Adipocyte (in vitro differentiated cells): Measurements from ENCODE around the gene UFC1.

Source experiments
- DNase-seq: peaks from one replicate; pipeline ENCODE4 v3.0.0-alpha.2; 2015; ENCODE audit warnings: low read depth
- H3K27me3 ChIP-seq: replicated peaks from 2 replicates; pipeline ENCODE4 v1.7.0; 2013; ENCODE audit warnings: mild to moderate bottlenecking, low read length, moderate library complexity; ENCODE audit not compliant: control insufficient read depth, insufficient read depth
- H3K36me3 ChIP-seq: 2 replicates; pipeline ENCODE4 v1.7.0; 2013; ENCODE audit warnings: low read length, mild to moderate bottlenecking, moderate library complexity; ENCODE audit not compliant: control insufficient read depth, insufficient read depth, severe bottlenecking
- H3K4me1 ChIP-seq: 2 replicates; pipeline ENCODE4 v1.7.0; 2013; ENCODE audit warnings: mild to moderate bottlenecking, low read length, moderate library complexity; ENCODE audit not compliant: control insufficient read depth, insufficient read depth
- H3K4me3 ChIP-seq: 2 replicates; pipeline ENCODE4 v1.7.0; 2013; ENCODE audit warnings: mild to moderate bottlenecking, low read length, moderate library complexity
- H3K9ac ChIP-seq: 2 replicates; pipeline ENCODE4 v1.7.0; 2013; ENCODE audit warnings: mild to moderate bottlenecking, low read length, moderate library complexity
- H3K9me3 ChIP-seq: 2 replicates; pipeline ENCODE4 v1.7.0; 2013; ENCODE audit warnings: mild to moderate bottlenecking, low read length, moderate library complexity; ENCODE audit not compliant: control insufficient read depth

Gene UFC1

DNA sequence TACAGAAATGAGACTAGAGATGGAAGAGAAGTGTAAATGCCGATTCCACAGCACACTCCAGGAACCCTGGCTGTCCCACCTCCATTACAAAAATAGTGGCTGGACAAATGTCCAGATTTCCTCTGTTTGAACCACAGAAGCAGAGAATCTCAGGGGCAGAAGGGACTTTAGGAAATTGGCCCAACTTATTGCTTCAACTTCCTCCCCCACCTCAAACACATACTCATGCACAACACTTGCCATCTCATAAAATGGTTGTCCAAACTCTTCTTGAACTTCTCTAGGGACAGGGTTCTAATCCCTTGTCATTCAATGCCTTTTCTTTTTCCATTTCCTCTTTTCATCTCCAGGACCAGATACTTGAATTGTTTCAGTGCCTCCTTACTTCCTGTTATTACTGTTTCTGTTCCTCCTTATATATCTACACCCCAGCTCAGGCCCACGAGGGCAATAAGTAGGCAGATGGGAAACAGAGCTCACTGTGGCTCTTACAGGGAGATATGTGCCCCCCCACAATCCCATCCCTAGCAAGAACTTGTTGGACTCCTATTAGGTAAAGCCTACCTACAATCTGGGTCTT is 32.0 kb downstream of the UFC1 start:
- Histone ChIP-seq H3K9ac (peak overlapping the region; percentile 69), H3K9me3 (no peaks in the 10 kb centered on the region), H3K4me1 (peaks cover 44% of the 10 kb centered on the region), H3K36me3 (no peaks in the 10 kb centered on the region), H3K4me3 (peak overlapping the region; percentile 54), H3K27me3 (no peaks in the 10 kb centered on the region)
- no peak for DNase-seq

DNA sequence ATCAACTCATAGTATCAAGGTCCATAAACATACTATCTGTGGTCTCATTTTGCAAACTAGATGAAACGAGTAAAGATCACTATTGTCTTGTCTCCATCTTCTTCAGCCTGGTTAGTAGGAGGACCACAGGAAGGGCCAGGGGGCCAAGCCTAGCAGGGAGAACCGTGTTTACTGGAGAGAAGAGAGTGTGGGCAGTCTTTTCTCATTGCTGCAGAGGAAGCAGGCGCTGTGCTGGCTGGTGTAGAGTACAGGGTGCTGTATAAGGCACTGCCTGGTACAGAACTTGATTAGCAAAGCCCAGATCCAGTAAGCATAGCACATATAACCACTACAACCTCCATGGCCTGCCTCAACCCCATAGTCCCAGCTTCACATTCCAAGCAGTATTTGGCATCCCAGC is 33.5 kb downstream of the UFC1 start:
- Histone ChIP-seq H3K27me3 (no peaks in the 10 kb centered on the region), H3K4me3 (no peak overlapping the region), H3K4me1 (peaks cover 48% of the 10 kb centered on the region), H3K9me3 (no peaks in the 10 kb centered on the region), H3K9ac (no peak overlapping the region), H3K36me3 (peaks cover 14% of the 10 kb centered on the region)
- no peak for DNase-seq

DNA sequence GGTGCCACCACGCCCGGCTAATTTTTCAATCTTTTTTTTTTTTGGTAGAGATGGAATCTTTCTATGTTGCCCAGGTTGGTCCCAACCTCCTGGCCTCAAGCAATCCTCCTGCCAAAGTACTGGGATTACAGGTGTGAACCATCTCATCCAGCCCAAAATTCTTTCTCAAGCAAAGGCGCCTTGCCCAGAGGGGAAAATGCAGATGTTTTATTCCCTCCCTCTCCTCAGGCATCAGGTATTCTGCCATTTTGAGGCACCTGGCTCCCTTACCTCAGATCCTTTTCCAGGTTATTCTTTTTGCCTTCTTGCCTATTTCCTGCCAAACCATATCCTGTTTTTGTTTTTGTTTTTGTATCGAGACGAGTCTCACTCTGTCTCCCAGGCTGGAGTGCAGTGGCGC is 34.6 kb downstream of the UFC1 start:
- no peaks in the 10 kb centered on the region for H3K27me3 ChIP-seq
- H3K36me3 ChIP-seq: peaks cover 21% of the 10 kb centered on the region
- H3K9ac ChIP-seq: peak overlapping the region; percentile 45
- peaks cover 52% of the 10 kb centered on the region for H3K4me1 ChIP-seq
- H3K4me3 ChIP-seq: no peak overlapping the region
- no peaks in the 10 kb centered on the region for H3K9me3 ChIP-seq
- DNase-seq: no peak

DNA sequence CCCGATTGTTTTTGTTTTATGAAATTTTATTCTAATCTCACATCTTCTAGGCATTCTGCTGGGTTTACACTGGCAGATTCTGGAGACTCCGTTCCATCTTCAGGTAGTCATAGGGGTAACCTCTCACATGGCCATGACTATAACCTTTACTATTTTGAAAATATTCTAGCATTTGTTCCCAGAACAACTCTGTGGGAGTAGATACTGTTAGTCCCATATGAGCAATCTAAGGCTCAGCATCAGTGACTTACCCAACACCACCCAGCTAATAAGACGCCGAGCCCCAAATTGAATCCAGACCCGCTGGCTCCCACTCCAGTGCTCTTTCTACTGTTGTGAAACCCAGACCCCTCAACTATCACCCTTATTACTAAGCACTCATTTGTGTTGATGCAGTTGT is 35.3 kb downstream of the UFC1 start:
- H3K27me3 ChIP-seq: no peaks in the 10 kb centered on the region
- H3K4me3 ChIP-seq: peak overlapping the region; percentile 28
- peaks cover 58% of the 10 kb centered on the region for H3K4me1 ChIP-seq
- DNase-seq: peak; percentile 80
- H3K9me3 ChIP-seq: no peaks in the 10 kb centered on the region
- peak overlapping the region; percentile 62 for H3K9ac ChIP-seq
- H3K36me3 ChIP-seq: peaks cover 21% of the 10 kb centered on the region

DNA sequence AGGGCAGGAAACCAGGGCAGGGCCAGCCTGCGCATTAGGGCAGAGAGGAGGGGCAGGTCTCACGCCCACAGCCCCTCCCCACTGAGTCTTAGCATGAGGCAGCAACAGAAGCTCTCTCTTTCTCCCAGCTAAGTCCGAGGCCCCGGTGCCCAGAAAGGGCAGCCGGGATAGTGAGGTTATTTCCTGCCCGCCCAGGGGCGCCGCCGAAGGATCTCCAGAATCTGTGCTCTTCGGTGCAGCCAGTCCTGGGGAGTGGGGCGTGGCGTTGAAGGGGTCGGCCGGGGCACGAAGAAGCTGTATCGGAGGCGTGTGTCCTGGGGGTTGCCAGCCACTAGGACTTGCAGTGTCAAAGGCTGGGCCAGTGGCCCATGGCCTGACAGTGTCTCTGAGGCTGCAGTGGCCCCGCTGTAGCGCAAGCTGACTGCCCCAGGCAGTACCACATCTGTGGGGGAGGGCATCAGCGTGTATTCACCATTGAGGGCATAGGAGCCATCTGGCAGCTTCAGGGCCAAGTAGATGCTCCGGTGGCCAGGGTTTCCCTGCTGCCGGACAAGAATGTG is 37.3 kb downstream of the UFC1 start:
- peaks cover 36% of the 10 kb centered on the region for H3K36me3 ChIP-seq
- H3K9ac ChIP-seq: peak overlapping the region; percentile 62
- H3K4me1 ChIP-seq: peaks cover 68% of the 10 kb centered on the region
- no peak overlapping the region for H3K4me3 ChIP-seq
- no peaks in the 10 kb centered on the region for H3K9me3 ChIP-seq
- H3K27me3 ChIP-seq: no peaks in the 10 kb centered on the region
- no peak for DNase-seq

DNA sequence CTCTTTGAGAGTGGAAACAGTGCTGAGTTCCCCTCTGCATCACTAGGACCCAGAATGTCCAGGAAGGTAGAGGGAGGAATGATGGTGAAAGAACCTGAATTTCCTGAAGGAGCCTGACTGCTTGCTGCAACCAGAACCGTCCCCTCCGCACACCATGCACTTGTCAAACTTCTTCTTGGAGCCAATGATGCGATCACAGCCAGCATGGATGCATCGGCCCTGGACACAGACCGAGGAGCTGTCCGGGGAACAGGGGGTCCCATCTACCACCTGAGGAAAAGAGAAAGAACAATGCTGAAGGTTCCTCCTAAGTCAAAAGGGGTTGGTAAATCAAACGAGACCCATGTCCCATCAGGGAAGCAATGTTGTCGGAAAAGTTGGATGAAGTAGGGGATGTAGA is 38.2 kb downstream of the UFC1 start:
- Histone ChIP-seq H3K27me3 (no peaks in the 10 kb centered on the region), H3K9ac (peak overlapping the region; percentile 62), H3K9me3 (no peaks in the 10 kb centered on the region), H3K4me1 (peaks cover 73% of the 10 kb centered on the region), H3K4me3 (no peak overlapping the region), H3K36me3 (peaks cover 36% of the 10 kb centered on the region)
- DNase-seq: no peak

DNA sequence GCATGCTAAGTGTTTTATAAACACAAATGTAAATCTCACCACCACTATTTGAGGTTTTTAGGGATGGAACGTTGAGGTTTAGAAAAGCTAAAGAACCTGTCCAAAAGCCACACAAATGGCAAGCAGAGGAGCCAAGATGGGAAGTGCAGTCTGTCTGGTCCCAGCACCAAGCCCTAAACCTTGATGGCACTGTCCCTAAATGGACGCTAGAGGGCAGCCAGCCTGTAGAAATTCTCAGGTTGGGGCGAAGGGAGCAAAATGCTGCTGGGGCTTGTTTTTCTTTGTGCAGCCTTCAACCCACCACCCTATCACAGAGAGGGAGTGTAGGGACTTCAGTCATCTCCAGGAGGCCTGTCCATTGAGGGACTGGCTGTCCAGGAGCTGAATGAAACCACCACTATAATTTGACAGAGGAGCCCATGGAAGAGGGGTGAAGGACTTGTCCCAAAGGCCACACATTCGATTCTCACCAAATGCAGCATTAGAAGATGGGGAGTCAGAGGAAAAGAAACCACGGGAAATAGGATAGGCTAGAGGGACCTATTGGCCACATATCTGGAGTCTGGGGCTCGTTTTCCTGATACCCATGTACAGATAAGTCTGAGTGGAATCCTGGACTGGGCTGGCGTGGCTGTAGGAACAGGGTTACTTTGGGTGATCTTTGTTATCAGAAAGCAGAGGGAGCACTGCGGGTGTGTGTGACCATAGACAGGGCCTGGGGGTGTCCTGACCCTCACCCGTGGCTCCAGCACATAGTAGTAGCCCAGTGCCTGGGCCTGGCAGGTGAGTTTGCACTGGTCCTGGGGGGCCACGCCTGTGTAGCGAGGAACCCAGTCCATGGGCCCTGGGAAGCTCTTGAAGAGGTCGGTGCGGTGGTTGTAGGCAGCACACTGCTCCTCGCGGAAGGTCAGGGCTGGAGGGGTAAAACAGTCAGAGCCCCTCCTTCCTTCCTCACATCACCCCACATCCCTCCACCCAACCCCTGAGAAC is 39.0 kb downstream of the UFC1 start:
- no peak overlapping the region for H3K4me3 ChIP-seq
- H3K9me3 ChIP-seq: no peaks in the 10 kb centered on the region
- peaks cover 80% of the 10 kb centered on the region for H3K4me1 ChIP-seq
- DNase-seq: peak; percentile 90
- H3K27me3 ChIP-seq: no peaks in the 10 kb centered on the region
- peaks cover 36% of the 10 kb centered on the region for H3K36me3 ChIP-seq
- peak overlapping the region; percentile 88 for H3K9ac ChIP-seq

DNA sequence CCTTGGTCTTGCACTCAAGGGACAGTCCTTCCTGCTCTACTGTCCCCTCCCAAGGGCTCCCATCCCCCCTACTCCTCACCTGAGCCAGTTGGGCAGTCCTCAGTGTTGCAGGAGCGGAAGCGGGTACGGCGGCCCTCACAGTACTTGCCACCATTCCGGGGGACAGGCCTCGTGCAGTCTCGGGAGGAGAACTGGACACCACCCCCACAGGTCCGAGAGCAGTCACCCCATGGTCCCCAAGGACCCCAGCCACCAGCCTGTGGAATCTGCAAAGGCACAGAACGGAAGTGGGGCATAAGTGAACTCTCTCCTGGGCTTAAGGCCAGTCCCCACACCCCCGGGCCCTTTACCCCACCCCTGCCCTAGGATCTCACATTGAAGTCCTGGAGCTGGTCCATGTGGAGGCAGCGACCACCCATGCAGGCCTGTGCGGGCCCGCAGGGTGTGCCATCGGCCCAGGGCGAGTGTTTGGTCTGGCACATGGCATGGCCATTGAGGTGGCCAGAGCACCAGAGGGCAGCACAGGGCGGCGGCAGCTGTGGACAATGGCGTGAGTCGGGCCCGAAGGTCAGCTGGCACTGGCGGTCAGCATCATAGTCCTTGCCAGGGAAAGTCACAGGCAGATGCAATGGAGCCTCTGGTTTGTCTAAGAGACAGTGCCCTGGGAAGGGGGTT is 39.9 kb downstream of the UFC1 start:
- Histone ChIP-seq H3K9me3 (no peaks in the 10 kb centered on the region), H3K4me1 (peaks cover 84% of the 10 kb centered on the region), H3K36me3 (peaks cover 36% of the 10 kb centered on the region), H3K4me3 (no peak overlapping the region), H3K27me3 (no peaks in the 10 kb centered on the region), H3K9ac (peak overlapping the region; percentile 88)
- DNase-seq: no peak

DNA sequence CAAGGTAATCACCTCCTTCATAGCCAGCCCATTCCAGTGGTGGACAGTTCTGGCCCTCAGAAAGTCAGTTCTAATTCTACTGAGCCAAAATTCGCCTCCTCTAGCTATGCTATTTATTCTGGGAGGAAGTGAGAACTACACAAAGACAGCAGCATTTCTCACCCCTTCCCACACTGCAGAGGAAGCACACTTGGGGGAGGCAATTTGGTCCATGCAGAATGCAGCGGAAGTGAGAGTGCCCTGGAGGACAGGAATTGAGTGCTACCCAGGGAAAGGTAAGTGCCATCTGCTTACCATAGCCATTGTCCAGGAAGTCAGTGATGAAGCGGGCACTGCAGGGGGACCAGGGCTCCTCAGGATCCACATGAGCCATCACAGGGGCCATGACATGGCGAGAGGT is 41.4 kb downstream of the UFC1 start:
- Histone ChIP-seq H3K9me3 (no peaks in the 10 kb centered on the region), H3K36me3 (peaks cover 36% of the 10 kb centered on the region), H3K4me1 (peaks cover 88% of the 10 kb centered on the region), H3K4me3 (peak overlapping the region; percentile 87), H3K9ac (peak overlapping the region; percentile 88), H3K27me3 (no peaks in the 10 kb centered on the region)
- DNase-seq: no peak

DNA sequence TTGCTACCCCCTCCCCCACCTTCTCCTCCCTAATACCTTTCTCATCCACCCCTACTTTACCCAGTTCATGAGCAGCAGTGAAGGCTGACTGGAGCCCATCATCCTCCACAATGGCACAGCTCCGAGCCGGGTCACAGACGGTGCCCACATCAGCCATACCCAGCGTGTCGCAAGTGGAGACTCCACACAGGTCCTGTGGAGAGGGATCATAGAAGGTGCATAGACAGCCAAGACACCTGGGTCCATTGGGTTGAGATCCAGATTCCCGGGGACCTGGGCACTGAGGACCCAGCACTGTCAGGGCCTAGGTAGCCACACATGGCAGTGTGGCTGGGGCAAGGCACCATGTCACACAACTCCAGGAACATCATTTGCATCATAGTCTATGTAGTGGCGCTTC is 42.3 kb downstream of the UFC1 start:
- Histone ChIP-seq H3K36me3 (peaks cover 35% of the 10 kb centered on the region), H3K4me1 (peaks cover 93% of the 10 kb centered on the region), H3K9ac (peak overlapping the region; percentile 88), H3K27me3 (no peaks in the 10 kb centered on the region), H3K9me3 (no peaks in the 10 kb centered on the region), H3K4me3 (peak overlapping the region; percentile 87)
- DNase-seq: no peak
